ENCODE data around the gene ALX3.

The ALX3 gene

GRCh38 chr1:110098222-110099026 is 28.0 kb upstream of the ALX3 start:
- FAIRE-seq, result no peak
- TF ChIP-seq CTCF (IDR thresholded peaks at IDR 0.05; ENCODE audit: insufficient read depth, missing control alignments), result no peak
- no peak for DNase-seq (ENCODE audit: insufficient read length, low spot score)

- DNase-seq (ENCODE audit: insufficient read length, low spot score) (no peak), FAIRE-seq (no peak)
Observed at GRCh38 chr1:110097507-110098221, 27.2 kb upstream of the ALX3 start.

GRCh38 chr1:110094931-110095654 is 24.6 kb upstream of the ALX3 start:
- FAIRE-seq (no peak), DNase-seq (ENCODE audit: insufficient read length, low spot score) (no peak)
- TF ChIP-seq CTCF (IDR thresholded peaks at IDR 0.05; ENCODE audit: insufficient read depth, missing control alignments), result no peak

More at GRCh38 chr1:110097507-110098221, 27.2 kb upstream of the ALX3 start:
- no peak for TF ChIP-seq CTCF (IDR thresholded peaks at IDR 0.05; ENCODE audit: insufficient read depth, missing control alignments)

- DNase-seq (ENCODE audit: insufficient read length, low spot score) (no peak), FAIRE-seq (no peak)
- no peak for TF ChIP-seq CTCF (IDR thresholded peaks at IDR 0.05; ENCODE audit: insufficient read depth, missing control alignments)
Observed at GRCh38 chr1:110092991-110093390, 22.5 kb upstream of the ALX3 start.

GRCh38 chr1:110091791-110092190 is 21.3 kb upstream of the ALX3 start:
- TF ChIP-seq CTCF (IDR thresholded peaks at IDR 0.05; ENCODE audit: insufficient read depth, missing control alignments), result no peak
- no peak for FAIRE-seq
- DNase-seq (ENCODE audit: insufficient read length, low spot score), result no peak

GRCh38 chr1:110091381-110091780 is 20.9 kb upstream of the ALX3 start:
- DNase-seq (ENCODE audit: insufficient read length, low spot score) (no peak), FAIRE-seq (no peak)
- TF ChIP-seq CTCF (IDR thresholded peaks at IDR 0.05; ENCODE audit: insufficient read depth, missing control alignments), result no peak

Data from D721Med (cell line).